Neural progenitor cell (in vitro differentiated cells): Measurements from ENCODE around the gene NOX5. TPM values are rescaled to one million over a fixed set of nuclear protein-coding genes. Genes with fewer than 3 reads are reported as not detected.
A peak's percentile ranks its signal among the peaks of the same experiment; 100 is the strongest.

Experiments
- DNase-seq: peaks from one replicate; pipeline ENCODE4 v3.0.0-alpha.2; 2016; ENCODE audit warnings: low spot score
- H2AFZ ChIP-seq: fragments of 200-600 bp; sonication (generic); replicated peaks from 2 replicates; pipeline ENCODE4 v1.6.1; 2016; ENCODE audit warnings: antibody characterized with exemption
- H3F3A ChIP-seq: fragments of 200-600 bp; sonication (generic); 2 replicates; pipeline ENCODE4 v1.6.1; 2016; ENCODE audit warnings: antibody characterized with exemption, low read depth
- H3K27ac ChIP-seq: fragments of 200-600 bp; sonication (generic); 2 replicates; pipeline ENCODE4 v1.5.1; 2016; ENCODE audit warnings: mild to moderate bottlenecking
- H3K27me3 ChIP-seq: fragments of 200-600 bp; sonication (generic); 2 replicates; pipeline ENCODE4 v1.6.1; 2016; ENCODE audit warnings: mild to moderate bottlenecking, moderate library complexity
- H3K36me3 ChIP-seq: fragments of 200-600 bp; sonication (generic); 2 replicates; pipeline ENCODE4 v1.5.1; 2016
- H3K4me1 ChIP-seq: fragments of 200-600 bp; sonication (generic); 2 replicates; pipeline ENCODE4 v1.6.1; 2016; ENCODE audit warnings: mixed run types
- H3K4me2 ChIP-seq: fragments of 200-600 bp; sonication (generic); 2 replicates; pipeline ENCODE4 v1.6.1; 2016
- H3K4me3 ChIP-seq: fragments of 200-600 bp; sonication (generic); 2 replicates; pipeline ENCODE4 v1.5.1; 2016
- H3K79me2 ChIP-seq: fragments of 200-600 bp; sonication (generic); 2 replicates; pipeline ENCODE4 v1.6.1; 2016; ENCODE audit warnings: low read depth
- H3K9ac ChIP-seq: fragments of 200-600 bp; sonication (generic); 2 replicates; pipeline ENCODE4 v1.6.1; 2016
- H3K9me3 ChIP-seq: fragments of 200-600 bp; sonication (generic); 2 replicates; pipeline ENCODE4 v1.5.1; 2016; ENCODE audit warnings: low read depth
- H4K20me1 ChIP-seq: fragments of 200-600 bp; sonication (generic); 2 replicates; pipeline ENCODE4 v1.6.1; 2016; ENCODE audit warnings: low read depth
- H3K27ac Mint-ChIP-seq: 3 replicates; pipeline ENCODE4 v1.8.0; 2021; ENCODE audit warnings: mixed read lengths
- H3K27me3 Mint-ChIP-seq: 2 replicates; pipeline ENCODE4 v1.8.0; 2022; ENCODE audit warnings: low read depth, mild to moderate bottlenecking, inconsistent platforms, moderate library complexity, mixed read lengths; ENCODE audit not compliant: insufficient read depth
- H3K36me3 Mint-ChIP-seq: 3 replicates; pipeline ENCODE4 v1.8.0; 2021; ENCODE audit warnings: mixed read lengths
- H3K4me1 Mint-ChIP-seq: 3 replicates; pipeline ENCODE4 v1.8.0; 2021; ENCODE audit warnings: mixed read lengths
- H3K4me3 Mint-ChIP-seq: 3 replicates; pipeline ENCODE4 v1.8.0; 2021; ENCODE audit warnings: mild to moderate bottlenecking, moderate library complexity, mixed read lengths
- H3K9me3 Mint-ChIP-seq: 3 replicates; pipeline ENCODE4 v1.8.0; 2020; ENCODE audit warnings: mixed read lengths
- EZH2 ChIP-seq: fragments of 200-600 bp; sonication (generic); IDR thresholded peaks from 2 replicates; pipeline ENCODE4 v1.6.1; 2017; ENCODE audit warnings: antibody characterized with exemption, mild to moderate bottlenecking, moderate library complexity
- EZH2phosphoT487 ChIP-seq: fragments of 200-600 bp; sonication (generic); IDR thresholded peaks from 2 replicates; pipeline ENCODE4 v1.6.1; 2017; ENCODE audit warnings: antibody characterized with exemption
- total RNA-seq: library from RNA; depleted of rRNA; stranded (reverse); fragments of >200 nt; gene quantifications from 2 replicates; pipeline ENCODE4 v1.2.3, GENCODE V29; 2015; ENCODE audit warnings: low replicate concordance
- TF ChIP-seq, protein P1 (sequence below): fragments of 200-600 bp; sonication (generic); IDR thresholded peaks from 2 replicates; pipeline ENCODE4 v1.5.1; 2017; ENCODE audit warnings: antibody characterized with exemption, mild to moderate bottlenecking

The NOX5 gene
- total RNA-seq, 1 donor from 2014 or later, result not detected

- no peak overlapping the region for H3K4me3 ChIP-seq
- DNase-seq, result no peak
- H3K36me3 ChIP-seq, result no peaks in the 10 kb centered on the region
- H3K4me2 ChIP-seq, result no peak overlapping the region
- H3K27ac ChIP-seq, result no peak overlapping the region
- no peak overlapping the region for H2AFZ ChIP-seq
- no peaks in the 10 kb centered on the region for H4K20me1 ChIP-seq
- TF ChIP-seq EZH2phosphoT487 (no peak), EZH2 (no peak)
- TF ChIP-seq, protein P1, sequence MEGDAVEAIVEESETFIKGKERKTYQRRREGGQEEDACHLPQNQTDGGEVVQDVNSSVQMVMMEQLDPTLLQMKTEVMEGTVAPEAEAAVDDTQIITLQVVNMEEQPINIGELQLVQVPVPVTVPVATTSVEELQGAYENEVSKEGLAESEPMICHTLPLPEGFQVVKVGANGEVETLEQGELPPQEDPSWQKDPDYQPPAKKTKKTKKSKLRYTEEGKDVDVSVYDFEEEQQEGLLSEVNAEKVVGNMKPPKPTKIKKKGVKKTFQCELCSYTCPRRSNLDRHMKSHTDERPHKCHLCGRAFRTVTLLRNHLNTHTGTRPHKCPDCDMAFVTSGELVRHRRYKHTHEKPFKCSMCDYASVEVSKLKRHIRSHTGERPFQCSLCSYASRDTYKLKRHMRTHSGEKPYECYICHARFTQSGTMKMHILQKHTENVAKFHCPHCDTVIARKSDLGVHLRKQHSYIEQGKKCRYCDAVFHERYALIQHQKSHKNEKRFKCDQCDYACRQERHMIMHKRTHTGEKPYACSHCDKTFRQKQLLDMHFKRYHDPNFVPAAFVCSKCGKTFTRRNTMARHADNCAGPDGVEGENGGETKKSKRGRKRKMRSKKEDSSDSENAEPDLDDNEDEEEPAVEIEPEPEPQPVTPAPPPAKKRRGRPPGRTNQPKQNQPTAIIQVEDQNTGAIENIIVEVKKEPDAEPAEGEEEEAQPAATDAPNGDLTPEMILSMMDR, result no peak
- Mint-ChIP-seq H3K9me3 (no peaks in the 10 kb centered on the region), H3K27me3 (peaks cover 3% of the 10 kb centered on the region), H3K4me3 (no peak overlapping the region), H3K36me3 (no peaks in the 10 kb centered on the region), H3K4me1 (peaks cover 14% of the 10 kb centered on the region), H3K27ac (peak overlapping the region; percentile 21)
- no peaks in the 10 kb centered on the region for H3K9me3 ChIP-seq
- no peaks in the 10 kb centered on the region for H3K79me2 ChIP-seq
- H3K27me3 ChIP-seq, result peaks cover 13% of the 10 kb centered on the region
- H3F3A ChIP-seq, result no peaks in the 10 kb centered on the region
- no peak overlapping the region for H3K9ac ChIP-seq
- H3K4me1 ChIP-seq, result no peaks in the 10 kb centered on the region
These were observed 13.6 kb downstream of the NOX5 start for GRCh38 chr15:69027976-69028518.

GRCh38 chr15:69031013-69032001 lies 16.8 kb downstream of the NOX5 start:
- Histone ChIP-seq H3K9ac (no peak overlapping the region), H3K9me3 (no peaks in the 10 kb centered on the region), H3K27ac (no peak overlapping the region), H3K79me2 (no peaks in the 10 kb centered on the region), H3K36me3 (no peaks in the 10 kb centered on the region), H3K4me3 (peak overlapping the region; percentile 38), H2AFZ (peak overlapping the region; percentile 57), H3K4me1 (no peaks in the 10 kb centered on the region), H4K20me1 (no peaks in the 10 kb centered on the region), H3F3A (peaks cover 2% of the 10 kb centered on the region), H3K4me2 (peak overlapping the region; percentile 64), H3K27me3 (peaks cover 13% of the 10 kb centered on the region)
- Mint-ChIP-seq H3K36me3 (no peaks in the 10 kb centered on the region), H3K4me3 (peak overlapping the region; percentile 77), H3K27me3 (peaks cover 7% of the 10 kb centered on the region), H3K27ac (no peak overlapping the region), H3K4me1 (peaks cover 13% of the 10 kb centered on the region), H3K9me3 (no peaks in the 10 kb centered on the region)
- TF ChIP-seq, protein P1, result peak; percentile 68
- no peak for TF ChIP-seq EZH2
- DNase-seq, result peak; percentile 82

DNA sequence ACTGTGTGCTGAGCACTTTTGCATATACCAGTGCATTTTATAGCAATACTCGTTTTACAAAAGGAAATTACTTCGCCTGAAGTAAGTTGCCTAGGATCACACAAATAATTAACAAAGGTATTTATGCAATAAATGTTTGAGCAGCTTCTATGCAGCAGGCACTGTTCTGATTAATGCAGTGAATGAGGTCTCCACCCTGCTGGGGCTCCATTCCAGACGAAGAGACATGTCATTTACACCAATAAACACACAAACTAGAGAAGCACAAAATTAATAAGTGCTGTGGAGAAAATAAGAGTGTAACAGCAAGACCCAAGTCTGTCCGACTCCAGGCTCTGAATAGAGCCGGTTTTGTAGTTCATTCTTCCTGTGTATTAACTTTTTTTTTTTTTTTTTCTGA lies 17.5 kb downstream of the NOX5 start:
- peak overlapping the region; percentile 57 for H2AFZ ChIP-seq

More for the DNA sequence above, 17.5 kb downstream of the NOX5 start:
- H3K4me2 ChIP-seq, result peak overlapping the region; percentile 64
- Mint-ChIP-seq H3K4me3 (peak overlapping the region; percentile 77), H3K27ac (no peak overlapping the region), H3K9me3 (no peaks in the 10 kb centered on the region), H3K27me3 (peaks cover 7% of the 10 kb centered on the region), H3K4me1 (peaks cover 13% of the 10 kb centered on the region), H3K36me3 (no peaks in the 10 kb centered on the region)
- no peaks in the 10 kb centered on the region for H3K9me3 ChIP-seq
- H3K4me1 ChIP-seq, result no peaks in the 10 kb centered on the region
- no peaks in the 10 kb centered on the region for H3K36me3 ChIP-seq
- no peak for DNase-seq
- peaks cover 13% of the 10 kb centered on the region for H3K27me3 ChIP-seq
- no peak overlapping the region for H3K9ac ChIP-seq
- H3K79me2 ChIP-seq, result no peaks in the 10 kb centered on the region
- peak overlapping the region; percentile 38 for H3K4me3 ChIP-seq
- H3K27ac ChIP-seq, result no peak overlapping the region
- H3F3A ChIP-seq, result peaks cover 2% of the 10 kb centered on the region
- no peaks in the 10 kb centered on the region for H4K20me1 ChIP-seq
- TF ChIP-seq EZH2phosphoT487 (no peak), EZH2 (no peak)
- TF ChIP-seq, protein P1, result no peak
